Measurements from ENCODE around the gene PROX2. TPM values are rescaled to one million over a fixed set of nuclear protein-coding genes. Genes with fewer than 3 reads are reported as not detected.

PROX2 gene
- total RNA-seq, 1 donor from 2014 or later: not detected

- no peak for TF ChIP-seq CTCF (conservative IDR thresholded peaks at IDR 0.05)
- no peak overlapping the region for H3K4me3 Mint-ChIP-seq
- H3K9me3 Mint-ChIP-seq: no peaks in the 10 kb centered on the region
- H3K4me1 Mint-ChIP-seq: no peaks in the 10 kb centered on the region
- no peak for DNase-seq (ENCODE audit: low read depth, low spot score)
- H3K36me3 Mint-ChIP-seq (ENCODE audit: low read depth): no peaks in the 10 kb centered on the region
- H3K27ac Mint-ChIP-seq (ENCODE audit: unreplicated experiment): no peak overlapping the region
- no peaks in the 10 kb centered on the region for H3K27me3 Mint-ChIP-seq (ENCODE audit: low read depth)
Measured at GRCh38 chr14:74858022-74858421, 17.9 kb downstream of the PROX2 start.

- Mint-ChIP-seq H3K27me3 (ENCODE audit: low read depth) (no peaks in the 10 kb centered on the region), H3K36me3 (ENCODE audit: low read depth) (no peaks in the 10 kb centered on the region), H3K9me3 (no peaks in the 10 kb centered on the region)
Measured at GRCh38 chr14:74856366-74856765, 19.6 kb downstream of the PROX2 start.

GRCh38 chr14:74855945-74856344 lies 20.0 kb downstream of the PROX2 start:
- Mint-ChIP-seq H3K27me3 (ENCODE audit: low read depth) (no peaks in the 10 kb centered on the region), H3K9me3 (no peaks in the 10 kb centered on the region), H3K4me1 (no peaks in the 10 kb centered on the region), H3K4me3 (no peak overlapping the region), H3K36me3 (ENCODE audit: low read depth) (no peaks in the 10 kb centered on the region), H3K27ac (ENCODE audit: unreplicated experiment) (no peak overlapping the region)
- TF ChIP-seq CTCF (conservative IDR thresholded peaks at IDR 0.05): no peak
- DNase-seq (ENCODE audit: low read depth, low spot score): no peak

More at GRCh38 chr14:74856366-74856765, 19.6 kb downstream of the PROX2 start:
- no peak overlapping the region for H3K27ac Mint-ChIP-seq (ENCODE audit: unreplicated experiment)
- no peaks in the 10 kb centered on the region for H3K4me1 Mint-ChIP-seq
- DNase-seq (ENCODE audit: low read depth, low spot score): no peak
- no peak for TF ChIP-seq CTCF (conservative IDR thresholded peaks at IDR 0.05)
- H3K4me3 Mint-ChIP-seq: no peak overlapping the region

- no peak for TF ChIP-seq CTCF (conservative IDR thresholded peaks at IDR 0.05)
- DNase-seq (ENCODE audit: low read depth, low spot score): no peak
- no peak overlapping the region for H3K27ac Mint-ChIP-seq (ENCODE audit: unreplicated experiment)
- no peaks in the 10 kb centered on the region for H3K4me1 Mint-ChIP-seq
- no peak overlapping the region for H3K4me3 Mint-ChIP-seq
- H3K9me3 Mint-ChIP-seq: no peaks in the 10 kb centered on the region
- H3K36me3 Mint-ChIP-seq (ENCODE audit: low read depth): no peaks in the 10 kb centered on the region
- no peaks in the 10 kb centered on the region for H3K27me3 Mint-ChIP-seq (ENCODE audit: low read depth)
Measured at GRCh38 chr14:74855021-74855420, 20.9 kb downstream of the PROX2 start.

- H3K27ac Mint-ChIP-seq (ENCODE audit: unreplicated experiment): no peak overlapping the region
- TF ChIP-seq CTCF (conservative IDR thresholded peaks at IDR 0.05): no peak
- no peak for DNase-seq (ENCODE audit: low read depth, low spot score)
- no peaks in the 10 kb centered on the region for H3K4me1 Mint-ChIP-seq
- H3K27me3 Mint-ChIP-seq (ENCODE audit: low read depth): no peaks in the 10 kb centered on the region
- H3K36me3 Mint-ChIP-seq (ENCODE audit: low read depth): no peaks in the 10 kb centered on the region
- no peaks in the 10 kb centered on the region for H3K9me3 Mint-ChIP-seq
- no peak overlapping the region for H3K4me3 Mint-ChIP-seq
Measured at GRCh38 chr14:74853581-74853980, 22.4 kb downstream of the PROX2 start.

All from neural crest cell (in vitro differentiated cells).